A549 (cell line): ENCODE data around the gene PPP4R3A. TPM values are rescaled to one million over a fixed set of nuclear protein-coding genes. Genes with fewer than 3 reads are reported as not detected.

Experiments used
- ATAC-seq, 2 experiments: fragments of 200-7000 bp in 1 of 2; fragments of >200 bp in 1 of 2; cut with Nextera tagmentation in 1 of 2; cut with Tn5 transposase in 1 of 2; 3 replicates each; pipeline versions ENCODE4 v1.8.0 to v1.9.1; 2018 to 2020; ENCODE audit warnings: mild to moderate bottlenecking in 1 of 2, moderate library complexity in 1 of 2
- CTCF ChIA-PET: fragments of 300-600 bp; sonication (Branson Sonifier 250); formaldehyde crosslinking; extraction: SDS; loops from one replicate; lab custom pipeline; 2021; ENCODE audit warnings: antibody characterized with exemption, inconsistent platforms; lab: Yijun Ruan, JAX
- POLR2A ChIA-PET: fragments of 350-600 bp; formaldehyde crosslinking; extraction: SDS; loops from one replicate; lab custom pipeline; 2021; ENCODE audit warnings: antibody characterized with exemption, inconsistent platforms; lab: Yijun Ruan, JAX
- DNase-seq, 2 experiments: peaks; one replicate each; pipeline versions ENCODE4 v3.0.0 to v3.0.0-alpha.2; 2011 to 2016; ENCODE audit warnings: low read depth in 1 of 2, low spot score in 1 of 2
- FAIRE-seq: peaks from 2 replicates; lab custom pipeline; 2011; peaks lifted over from hg19 to GRCh38; lab: Jason Lieb, UNC
- H3K27ac ChIP-seq, 2 experiments: fragments of >200 bp; sonication (Bioruptor Twin); formaldehyde crosslinking; 3 replicates each; pipeline ENCODE4 v1.5.1; 2016 to 2017
- H3K4me1 ChIP-seq: fragments of >200 bp; sonication (Bioruptor Twin); formaldehyde crosslinking; 3 replicates; pipeline ENCODE4 v1.6.1; 2016
- H3K4me2 ChIP-seq: fragments of >200 bp; sonication (Bioruptor Twin); formaldehyde crosslinking; 3 replicates; pipeline ENCODE4 v1.6.1; 2016
- H3K4me3 ChIP-seq: fragments of >200 bp; sonication (Bioruptor Twin); formaldehyde crosslinking; 3 replicates; pipeline ENCODE4 v1.5.1; 2016
- H3K9me3 ChIP-seq: fragments of >200 bp; sonication (Bioruptor Twin); formaldehyde crosslinking; 3 replicates; pipeline ENCODE4 v1.6.1; 2016
- ATOH8 ChIP-seq: fragments of 250-450 bp; sonication (Bioruptor Pico); IDR thresholded peaks from 2 replicates; pipeline ENCODE4 v1.5.0; 2020; ENCODE audit warnings: low read depth, mild to moderate bottlenecking, moderate library complexity
- CBX2 ChIP-seq: fragments of 200-600 bp; sonication (generic); IDR thresholded peaks from 2 replicates; pipeline ENCODE4 v1.6.1; 2016; ENCODE audit warnings: low read depth, mild to moderate bottlenecking, borderline replicate concordance
- CHD2 ChIP-seq: fragments of 150-350 bp; IDR thresholded peaks from 2 replicates; pipeline ENCODE4 v1.6.1; 2014; ENCODE audit warnings: low read length; ENCODE audit not compliant: partially characterized antibody
- EHF ChIP-seq: fragments of 250-450 bp; sonication (Bioruptor Pico); IDR thresholded peaks from 2 replicates; pipeline ENCODE4 v1.5.0; 2020; ENCODE audit warnings: mild to moderate bottlenecking
- ESRRA ChIP-seq: fragments of 150-350 bp; IDR thresholded peaks from 2 replicates; pipeline ENCODE4 v1.6.1; 2014; ENCODE audit warnings: mild to moderate bottlenecking, low read length, borderline replicate concordance
- GATA3 ChIP-seq: IDR thresholded peaks from 2 replicates; pipeline ENCODE4 v1.6.1; 2012; ENCODE audit warnings: borderline replicate concordance
- HDAC2 ChIP-seq: fragments of 200-600 bp; sonication (generic); IDR thresholded peaks from 2 replicates; pipeline ENCODE4 v1.6.1; 2016
- HES2 ChIP-seq: fragments of >200 bp; sonication (Bioruptor Twin); formaldehyde crosslinking; IDR thresholded peaks from 2 replicates; pipeline ENCODE4 v1.6.1; 2016
- HOXA7 ChIP-seq: fragments of 250-450 bp; sonication (Bioruptor Pico); IDR thresholded peaks from 2 replicates; pipeline ENCODE4 v1.5.0; 2020; ENCODE audit warnings: mild to moderate bottlenecking, moderate library complexity
- HOXB5 ChIP-seq: fragments of 250-450 bp; sonication (Bioruptor Pico); IDR thresholded peaks from 2 replicates; pipeline ENCODE4 v1.5.0; 2020; ENCODE audit warnings: mild to moderate bottlenecking, moderate library complexity
- JUNB ChIP-seq: fragments of >200 bp; sonication (Bioruptor Twin); formaldehyde crosslinking; IDR thresholded peaks from 2 replicates; pipeline ENCODE4 v1.6.1; 2016
- KDM1A ChIP-seq: fragments of 200-600 bp; sonication (generic); IDR thresholded peaks from 2 replicates; pipeline ENCODE4 v1.6.1; 2016; ENCODE audit warnings: low read depth, mild to moderate bottlenecking
- KDM5A ChIP-seq: fragments of 200-600 bp; sonication (generic); IDR thresholded peaks from 2 replicates; pipeline ENCODE4 v1.6.1; 2016; ENCODE audit warnings: antibody characterized with exemption, mild to moderate bottlenecking
- MAX ChIP-seq: IDR thresholded peaks from 2 replicates; pipeline ENCODE4 v1.6.1; 2012
- NR3C1 ChIP-seq: fragments of >200 bp; sonication (Bioruptor Twin); formaldehyde crosslinking; IDR thresholded peaks from 3 replicates; pipeline ENCODE4 v1.6.1; 2017
- PBX3 ChIP-seq: IDR thresholded peaks from 2 replicates; pipeline ENCODE4 v1.6.1; 2012
- PHF8 ChIP-seq: fragments of 200-600 bp; sonication (generic); IDR thresholded peaks from 2 replicates; pipeline ENCODE4 v1.6.1; 2016; ENCODE audit warnings: low read depth, mild to moderate bottlenecking, antibody characterized with exemption, moderate library complexity, borderline replicate concordance
- POLR2A ChIP-seq: IDR thresholded peaks from 2 replicates; pipeline ENCODE4 v1.6.1; 2012; ENCODE audit warnings: mild to moderate bottlenecking, low read length
- POLR2AphosphoS2 ChIP-seq: conservative IDR thresholded peaks from 2 replicates; pipeline ENCODE4 v1.6.1; 2012; ENCODE audit warnings: low read length, improper control_type of control experiment, inconsistent platforms
- RAD21 ChIP-seq, 2 experiments: fragments of >200 bp in 1 of 2; sonication (Bioruptor Twin) in 1 of 2; formaldehyde crosslinking in 1 of 2; IDR thresholded peaks in 1 of 2; conservative IDR thresholded peaks in 1 of 2; 2 replicates in 1 of 2; 3 replicates in 1 of 2; pipeline ENCODE4 v1.6.1; 2012 to 2018; ENCODE audit warnings: inconsistent platforms in 1 of 2
- RCOR1 ChIP-seq: fragments of 150-350 bp; IDR thresholded peaks from 2 replicates; pipeline ENCODE4 v1.6.1; 2014; ENCODE audit warnings: antibody characterized with exemption, low read length, low read depth
- REST ChIP-seq: fragments of 200-600 bp; sonication (generic); IDR thresholded peaks from 2 replicates; pipeline ENCODE4 v1.6.1; 2016; ENCODE audit warnings: antibody characterized with exemption, mild to moderate bottlenecking, moderate library complexity
- RFX5 ChIP-seq: fragments of 450-650 bp; IDR thresholded peaks from 2 replicates; pipeline ENCODE4 v1.7.1; 2014; ENCODE audit warnings: antibody characterized with exemption, mild to moderate bottlenecking, moderate library complexity
- SMC3 ChIP-seq: fragments of >200 bp; sonication (Bioruptor Twin); formaldehyde crosslinking; IDR thresholded peaks from 3 replicates; pipeline ENCODE4 v1.6.1; 2018; ENCODE audit warnings: inconsistent platforms
- SREBF2 ChIP-seq: fragments of 450-650 bp; IDR thresholded peaks from 2 replicates; pipeline ENCODE4 v1.6.1; 2014; ENCODE audit warnings: mild to moderate bottlenecking, moderate library complexity
- TFCP2L1 ChIP-seq: fragments of 250-450 bp; sonication (Bioruptor Pico); IDR thresholded peaks from 2 replicates; pipeline ENCODE4 v1.5.0; 2021; ENCODE audit warnings: mild to moderate bottlenecking
- TP53 ChIP-seq: fragments of 250-450 bp; sonication (Bioruptor Pico); IDR thresholded peaks from 2 replicates; pipeline ENCODE4 v1.5.0; 2021; ENCODE audit warnings: mild to moderate bottlenecking, moderate library complexity
- WGBS: methylation state at CpG from one replicate; pipeline ENCODE4 v1.1.6; 2017; ENCODE audit errors: missing lambda C conversion rate; 5-methylcytosine and 5-hydroxymethylcytosine counted together
- polyA plus RNA-seq, 4 experiments: library from polyadenylated mRNA; depleted of rRNA in 3 of 4; stranded (reverse); fragments of >200 nt; fragmentation: RNase III in 1 of 4; extraction: RNeasy Plus Mini Kit Qiagen cat#74134 plus additional on column Dnase treatment in 1 of 4; gene quantifications; 2 replicates in 3 of 4; 3 replicates in 1 of 4; pipeline ENCODE4 v1.2.3, GENCODE V29; 2011 to 2017

The PPP4R3A gene
- polyA plus RNA-seq, 2 of the 4 experiments (the other 2 are of a cell fraction): 69.5 to 83.6 TPM

GRCh38 chr14:91416744-91417119 is 93.4 kb downstream of the PPP4R3A start:
- WGBS: 85% methylated on average over 19 of the region's 19 CpGs
- Histone ChIP-seq H3K27ac (peak overlapping the region in 1 of 2 experiments; percentile 94; a peak in 5 of 6 replicates), H3K4me1 (peaks cover 12% of the 10 kb centered on the region), H3K4me3 (peak overlapping the region; percentile 58), H3K4me2 (peak overlapping the region; percentile 95), H3K9me3 (no peaks in the 10 kb centered on the region)
- ATAC-seq (no peak), FAIRE-seq (no peak), DNase-seq (no peak)
- ChIA-PET POLR2A (interaction anchor here (2.2 kb wide), 1 partner anchor 90 kb away, joined by 5 read pairs; no protein-coding TSS in a partner anchor), CTCF (interaction anchor here (2.1 to 5.6 kb wide), 3 partner anchors 29 to 92 kb away, joined by 4 to 64 read pairs (median 16); no protein-coding TSS in a partner anchor)
- TF ChIP-seq RAD21 (conservative IDR thresholded peaks at IDR 0.05 in 1 of 2, IDR thresholded peaks at IDR 0.05 in 1 of 2): no peak
- no peak for TF ChIP-seq ATOH8
- no peak for TF ChIP-seq NR3C1
- no peak for TF ChIP-seq ESRRA
- TF ChIP-seq RCOR1: no peak
- TF ChIP-seq KDM5A: no peak
- no peak for TF ChIP-seq HES2
- no peak for TF ChIP-seq PBX3
- no peak for TF ChIP-seq TFCP2L1 (CRISPR knock-in tag)
- no peak for TF ChIP-seq JUNB
- TF ChIP-seq RFX5: no peak
- TF ChIP-seq EHF (CRISPR knock-in tag): no peak
- TF ChIP-seq PHF8: no peak

DNA sequence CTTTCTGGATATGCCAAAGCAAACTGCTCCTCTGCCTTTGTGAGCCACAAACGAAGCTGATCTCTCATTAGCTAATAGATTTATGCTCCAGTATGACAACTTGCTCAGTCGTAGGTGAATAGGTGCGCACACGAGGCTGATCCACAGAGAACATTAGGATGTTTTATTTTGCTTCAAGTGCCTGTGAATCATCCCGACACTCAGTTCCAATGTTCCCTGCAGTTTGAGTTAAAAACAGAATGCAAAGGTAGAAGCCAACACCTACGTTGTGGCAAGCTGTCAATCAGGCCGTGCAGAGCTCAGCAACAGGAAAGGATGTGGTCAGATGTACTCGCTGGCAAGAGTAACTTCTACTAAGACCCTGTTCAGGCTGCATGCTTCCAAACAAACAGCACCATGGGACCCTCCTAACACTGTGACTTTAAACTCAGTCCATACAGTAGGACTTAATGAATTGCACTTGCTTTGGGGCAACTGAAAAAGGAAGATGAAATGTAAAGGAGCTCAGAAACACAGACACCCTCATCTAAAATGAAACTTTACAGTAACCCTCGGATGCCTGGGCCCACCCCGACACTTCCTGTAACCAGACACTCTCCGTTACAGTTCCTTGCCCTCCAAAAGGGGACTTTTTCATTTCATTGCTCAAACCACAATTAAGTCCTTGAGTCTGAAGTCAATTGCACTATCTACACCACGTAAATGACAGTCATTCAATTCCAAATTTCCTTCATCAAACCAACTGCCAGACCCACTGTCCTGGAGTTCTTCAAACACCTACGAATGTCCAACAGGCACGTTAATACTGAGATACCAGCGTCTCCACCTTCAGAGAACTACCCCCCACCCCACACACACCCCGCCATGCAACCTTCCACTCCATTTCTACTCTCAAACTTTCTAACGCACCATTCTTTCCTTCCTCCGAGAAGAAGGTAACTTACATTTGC is 94.0 kb downstream of the PPP4R3A start:
- peak overlapping the region; percentile 95 for H3K4me2 ChIP-seq
- no peak overlapping the region for H3K27ac ChIP-seq
- FAIRE-seq: no peak
- no peak for TF ChIP-seq CHD2
- TF ChIP-seq HOXB5 (CRISPR knock-in tag): no peak
- WGBS: 92% methylated on average over 18 of the region's 18 CpGs
- ChIA-PET POLR2A (no interaction called here), CTCF (interaction anchor here (0.6 to 2.4 kb wide), 2 partner anchors 77 to 92 kb away, joined by 4 to 16 read pairs; no protein-coding TSS in a partner anchor)
- no peak for DNase-seq
- H3K9me3 ChIP-seq: no peaks in the 10 kb centered on the region
- H3K4me3 ChIP-seq: no peak overlapping the region
- peaks cover 12% of the 10 kb centered on the region for H3K4me1 ChIP-seq
- no peak for ATAC-seq

DNA sequence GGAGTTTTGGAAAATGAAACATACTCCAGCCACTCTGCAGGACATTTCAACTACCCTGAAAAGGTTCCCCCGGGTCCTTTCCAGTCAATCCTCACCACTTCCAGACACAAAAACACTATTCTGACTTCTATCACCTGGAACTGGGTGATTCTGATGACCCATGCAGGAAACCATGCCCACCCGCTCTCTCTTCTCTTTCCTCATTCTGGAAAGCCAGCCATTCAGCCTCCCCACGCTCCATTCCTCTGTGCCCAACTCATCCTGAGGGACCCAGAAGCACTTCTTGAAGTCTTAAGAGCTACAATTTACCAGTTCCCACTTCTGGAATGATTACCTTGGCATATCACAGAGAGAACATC is 95.7 kb downstream of the PPP4R3A start:
- WGBS: 91% methylated on average over 3 of the region's 3 CpGs
- Histone ChIP-seq H3K4me2 (no peak overlapping the region), H3K4me3 (no peak overlapping the region), H3K9me3 (no peaks in the 10 kb centered on the region), H3K27ac (no peak overlapping the region), H3K4me1 (peaks cover 12% of the 10 kb centered on the region)
- POLR2A ChIA-PET: no interaction called here
- TF ChIP-seq GATA3 (no peak), POLR2A (no peak), KDM1A (no peak), POLR2AphosphoS2 (no peak), CBX2 (no peak), JUNB (no peak), SMC3 (no peak), HES2 (no peak), TP53 (no peak), HDAC2 (no peak), SREBF2 (no peak), MAX (no peak), HOXB5 (CRISPR knock-in tag) (no peak), HOXA7 (no peak), ESRRA (no peak), REST (no peak)
- DNase-seq (no peak), ATAC-seq (no peak), FAIRE-seq (no peak)
- CTCF ChIA-PET: interaction anchor here (2.4 kb wide), 1 partner anchor 90 kb away, joined by 16 read pairs; no protein-coding TSS in a partner anchor
